SH-SY5Y (cell line): ENCODE results near the gene CNIH3.

Source experiments
- GATA2 ChIP-seq: IDR thresholded peaks from 2 replicates; pipeline ENCODE4 v1.6.1; 2011; ENCODE audit warnings: mild to moderate bottlenecking, low read depth, low read length
- GATA3 ChIP-seq: IDR thresholded peaks from 2 replicates; pipeline ENCODE4 v1.6.1; 2011; ENCODE audit warnings: low read depth, mild to moderate bottlenecking, low read length, moderate library complexity

DNA sequence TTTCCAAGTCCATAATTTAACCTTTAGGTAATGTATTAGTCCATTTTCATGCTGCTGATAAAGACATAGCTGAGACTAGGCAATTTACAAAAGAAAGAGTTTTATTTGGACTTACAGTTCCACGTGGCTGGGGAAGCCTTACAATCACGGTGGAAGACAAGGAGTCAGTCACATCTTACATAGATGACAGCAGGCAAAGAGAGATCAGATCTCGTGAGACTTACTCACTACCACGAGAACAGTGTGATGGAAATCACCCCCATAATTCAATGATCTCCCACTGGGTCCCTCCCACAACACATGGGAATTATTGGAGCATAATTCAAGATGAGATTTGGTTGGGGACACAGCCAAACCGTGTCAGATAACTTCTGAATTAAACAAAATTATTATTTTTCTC, 44.0 kb downstream of the CNIH3 start:
- no peak for TF ChIP-seq GATA2
- no peak for TF ChIP-seq GATA3
